H9 (cell line): ENCODE data around the gene FAM236A. TPM values are rescaled to one million over a fixed set of nuclear protein-coding genes. Genes with fewer than 3 reads are reported as not detected.
"Not testable (repeated sequence)": the region's sequence is repeated elsewhere in the genome, so short reads cannot be mapped to it uniquely, and the experiment has no call there.

Experiments
- DNase-seq: peaks from one replicate; pipeline ENCODE4 v3.0.0-alpha.2; 2017
- H2AFZ ChIP-seq: one replicate; pipeline ENCODE4 v1.6.1; 2013; ENCODE audit warnings: mild to moderate bottlenecking, low read length, control low read depth, moderate library complexity
- H2AK5ac ChIP-seq: 2 replicates; pipeline ENCODE4 v1.6.1; 2013; ENCODE audit warnings: low read length, control low read depth, mixed read lengths; ENCODE audit not compliant: insufficient read length
- H2BK120ac ChIP-seq: one replicate; pipeline ENCODE4 v1.6.1; 2013; ENCODE audit warnings: low read depth, mild to moderate bottlenecking, low read length, control low read depth, inconsistent platforms; ENCODE audit not compliant: poor library complexity, severe bottlenecking
- H2BK12ac ChIP-seq: 2 replicates; pipeline ENCODE4 v1.6.1; 2013; ENCODE audit warnings: low read length, control low read depth, mixed read lengths, low read depth; ENCODE audit not compliant: insufficient read length
- H2BK15ac ChIP-seq: 2 replicates; pipeline ENCODE4 v1.6.1; 2013; ENCODE audit warnings: low read depth, low read length, control low read depth
- H2BK20ac ChIP-seq: one replicate; pipeline ENCODE4 v1.6.1; 2013; ENCODE audit warnings: low read depth, mild to moderate bottlenecking, low read length, control low read depth, inconsistent platforms; ENCODE audit not compliant: poor library complexity, severe bottlenecking
- H2BK5ac ChIP-seq: 2 replicates; pipeline ENCODE4 v1.6.1; 2013; ENCODE audit warnings: low read length, control low read depth, mixed read lengths; ENCODE audit not compliant: insufficient read length
- H3K14ac ChIP-seq: 2 replicates; pipeline ENCODE4 v1.6.1; 2013; ENCODE audit warnings: low read length, control low read depth; ENCODE audit not compliant: insufficient read depth
- H3K18ac ChIP-seq: 2 replicates; pipeline ENCODE4 v1.6.1; 2013; ENCODE audit warnings: low read depth, mild to moderate bottlenecking, mixed read lengths, low read length, control low read depth; ENCODE audit not compliant: insufficient read length
- H3K23ac ChIP-seq: 2 replicates; pipeline ENCODE4 v1.6.1; 2013; ENCODE audit warnings: low read length, control low read depth, mixed read lengths, low read depth; ENCODE audit not compliant: insufficient read length
- H3K23me2 ChIP-seq: 2 replicates; pipeline ENCODE4 v1.6.1; 2013; ENCODE audit warnings: low read depth, mild to moderate bottlenecking, mixed read lengths, low read length, control low read depth; ENCODE audit not compliant: insufficient read length, poor library complexity, severe bottlenecking
- H3K27ac ChIP-seq: 2 replicates; pipeline ENCODE4 v1.5.1; 2013; ENCODE audit warnings: low read length, control low read depth, mixed read lengths, low read depth; ENCODE audit not compliant: insufficient read length
- H3K27me3 ChIP-seq: 2 replicates; pipeline ENCODE4 v1.6.1; 2013; ENCODE audit warnings: low read length, control low read depth, inconsistent platforms; ENCODE audit not compliant: insufficient read depth
- H3K4ac ChIP-seq: 2 replicates; pipeline ENCODE4 v1.6.1; 2013; ENCODE audit warnings: low read depth, mild to moderate bottlenecking, control low read depth, inconsistent platforms, low read length, moderate library complexity
- H3K4me1 ChIP-seq: 2 replicates; pipeline ENCODE4 v1.6.1; 2013; ENCODE audit warnings: low read length, control low read depth, inconsistent platforms; ENCODE audit not compliant: insufficient read depth
- H3K4me2 ChIP-seq: 2 replicates; pipeline ENCODE4 v1.6.1; 2013; ENCODE audit warnings: low read length, control low read depth, mixed read lengths; ENCODE audit not compliant: insufficient read length, insufficient read depth
- H3K56ac ChIP-seq: 2 replicates; pipeline ENCODE4 v1.6.1; 2013; ENCODE audit warnings: low read depth, mild to moderate bottlenecking, mixed read lengths, low read length, control low read depth; ENCODE audit not compliant: insufficient read length
- H3K79me1 ChIP-seq: 2 replicates; pipeline ENCODE4 v1.6.1; 2013; ENCODE audit warnings: low read depth, mild to moderate bottlenecking, moderate library complexity, low read length, control low read depth, inconsistent platforms; ENCODE audit not compliant: insufficient read depth, poor library complexity, severe bottlenecking
- H3K79me2 ChIP-seq: 2 replicates; pipeline ENCODE4 v1.6.1; 2013; ENCODE audit warnings: low read length, control low read depth, inconsistent platforms; ENCODE audit not compliant: insufficient read depth
- H3K9ac ChIP-seq: 2 replicates; pipeline ENCODE4 v1.6.1; 2013; ENCODE audit warnings: low read length, control low read depth, mixed read lengths; ENCODE audit not compliant: insufficient read length; ENCODE audit errors: extremely low read depth
- H3K9me3 ChIP-seq: one replicate; pipeline ENCODE4 v1.6.1; 2013; ENCODE audit warnings: low read depth, low read length, inconsistent platforms; ENCODE audit not compliant: control insufficient read depth
- H3T11ph ChIP-seq: one replicate; pipeline ENCODE4 v1.6.1; 2013; ENCODE audit warnings: mild to moderate bottlenecking, low read length, control low read depth, inconsistent platforms
- H4K20me1 ChIP-seq: one replicate; pipeline ENCODE4 v1.6.1; 2013; ENCODE audit not compliant: control insufficient read depth, insufficient read length, insufficient read depth
- H4K5ac ChIP-seq: 2 replicates; pipeline ENCODE4 v1.6.1; 2013; ENCODE audit warnings: low read depth, mild to moderate bottlenecking, mixed read lengths, low read length, control low read depth; ENCODE audit not compliant: insufficient read length
- H4K8ac ChIP-seq: replicated peaks from 2 replicates; pipeline ENCODE4 v1.6.1; 2013; ENCODE audit warnings: low read length, control low read depth, mixed read lengths, low read depth; ENCODE audit not compliant: insufficient read length
- H4K91ac ChIP-seq: 2 replicates; pipeline ENCODE4 v1.6.1; 2013; ENCODE audit warnings: low read depth, mild to moderate bottlenecking, moderate library complexity, mixed read lengths, low read length, control low read depth; ENCODE audit not compliant: insufficient read length
- H3K27ac Mint-ChIP-seq, 3 experiments: 2 replicates in 2 of 3; 3 replicates in 1 of 3; pipeline ENCODE4 v1.8.0; 2020 to 2021; ENCODE audit warnings: mixed read lengths in 3 of 3, mild to moderate bottlenecking in 1 of 3, moderate library complexity in 1 of 3
- H3K27me3 Mint-ChIP-seq: 2 replicates; pipeline ENCODE4 v1.8.0; 2021; ENCODE audit warnings: low read depth, mild to moderate bottlenecking, moderate library complexity, mixed read lengths
- H3K36me3 Mint-ChIP-seq, 3 experiments: 2 replicates in 2 of 3; 3 replicates in 1 of 3; pipeline ENCODE4 v1.8.0; 2020 to 2021; ENCODE audit warnings: low read depth in 3 of 3, mixed read lengths in 3 of 3; ENCODE audit not compliant: insufficient read depth in 1 of 3
- H3K4me1 Mint-ChIP-seq, 2 experiments: 2 replicates each; pipeline ENCODE4 v1.8.0; 2020; ENCODE audit warnings: mixed read lengths in 2 of 2
- H3K4me3 Mint-ChIP-seq, 2 experiments: 2 replicates in 1 of 2; 3 replicates in 1 of 2; pipeline ENCODE4 v1.8.0; 2020 to 2021; ENCODE audit warnings: mild to moderate bottlenecking in 2 of 2, mixed read lengths in 2 of 2, moderate library complexity in 1 of 2
- H3K9me3 Mint-ChIP-seq, 2 experiments: 2 replicates in 1 of 2; 3 replicates in 1 of 2; pipeline ENCODE4 v1.8.0; 2020; ENCODE audit warnings: mild to moderate bottlenecking in 2 of 2, mixed read lengths in 2 of 2, moderate library complexity in 1 of 2
- WGBS: extraction: QIAGEN DNeasy Blood & Tissue Kit; methylation state at CpG from one replicate; pipeline ENCODE4 v1.1.7; 2013; ENCODE audit warnings: missing lambda C conversion rate, low lambda C conversion rate, mixed read lengths; ENCODE audit not compliant: insufficient read length; ENCODE audit errors: extremely low coverage; 5-methylcytosine and 5-hydroxymethylcytosine counted together
- total RNA-seq: library from RNA; stranded (reverse); gene quantifications from 2 replicates; pipeline ENCODE4 v1.2.1, GENCODE V29; 2021

Gene FAM236A
- total RNA-seq, 1 experiment from 2014 or later = not detected

DNA sequence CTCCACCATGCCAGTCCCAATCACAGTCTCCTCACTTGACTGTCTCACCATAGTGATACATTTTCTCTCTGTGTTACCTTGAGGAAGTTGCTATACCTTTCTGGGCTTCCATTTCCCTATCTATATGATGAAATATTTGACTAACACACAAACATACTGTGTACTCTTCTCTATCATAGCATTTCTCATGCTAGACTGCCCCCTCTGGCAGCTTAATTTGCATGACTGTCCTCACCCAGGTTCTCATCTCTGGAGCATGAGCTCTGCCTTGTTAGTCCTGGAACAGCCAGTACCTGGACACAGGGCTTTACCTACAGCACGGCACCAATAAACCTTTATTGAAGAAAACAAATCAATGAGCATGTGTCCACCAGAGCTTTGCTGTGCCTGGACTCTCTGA, 5.7 kb upstream of the FAM236A start:
- H3T11ph ChIP-seq, H4K20me1 ChIP-seq, H3K4me1 ChIP-seq, H3K23me2 ChIP-seq, H3K4me3 Mint-ChIP-seq, H3K79me2 ChIP-seq, H3K4me2 ChIP-seq, H3K27ac ChIP-seq, H3K18ac ChIP-seq, H3K27ac Mint-ChIP-seq, H3K4ac ChIP-seq, H3K27me3 ChIP-seq, DNase-seq, H4K91ac ChIP-seq, H4K5ac ChIP-seq, H3K14ac ChIP-seq, H2AFZ ChIP-seq, H2BK12ac ChIP-seq, H3K4me1 Mint-ChIP-seq, H3K27me3 Mint-ChIP-seq, H3K56ac ChIP-seq, H4K8ac ChIP-seq, H2BK120ac ChIP-seq, H3K9ac ChIP-seq, H3K36me3 Mint-ChIP-seq, H3K23ac ChIP-seq, H3K79me1 ChIP-seq, H2BK15ac ChIP-seq, H2BK20ac ChIP-seq, H2AK5ac ChIP-seq, H3K9me3 ChIP-seq, H2BK5ac ChIP-seq, H3K9me3 Mint-ChIP-seq: not testable (repeated sequence)
- no CpG with 5 or more reads among the region's 1 CpG for WGBS

DNA sequence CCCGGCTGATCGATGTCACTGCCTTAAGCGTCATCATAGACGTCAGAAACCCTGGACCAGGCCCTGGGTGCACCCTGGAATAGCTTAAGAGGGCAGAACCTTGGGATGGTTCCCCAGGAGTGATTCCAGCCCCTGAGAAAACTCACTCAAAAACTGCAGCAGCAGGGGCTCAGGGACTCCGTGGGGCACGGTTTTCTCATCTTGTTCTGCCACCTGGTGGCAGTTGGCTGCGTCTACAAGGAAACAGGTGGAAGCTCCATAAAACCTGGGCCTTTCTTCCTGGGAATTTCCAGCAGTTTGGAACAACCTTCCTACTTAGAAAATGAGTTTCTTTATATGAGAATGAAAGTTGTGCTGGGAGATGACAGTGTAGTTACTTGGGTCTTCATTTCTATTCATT, 1.6 kb upstream of the FAM236A start:
- not testable (repeated sequence) for H3K9me3 Mint-ChIP-seq, H3K23me2 ChIP-seq, H3K27me3 ChIP-seq, H3K79me1 ChIP-seq, H3K4ac ChIP-seq, H2AK5ac ChIP-seq, H3K79me2 ChIP-seq, H3T11ph ChIP-seq, H3K18ac ChIP-seq, H3K4me1 ChIP-seq, H3K4me2 ChIP-seq, H2BK120ac ChIP-seq, H3K4me3 Mint-ChIP-seq, H3K27me3 Mint-ChIP-seq, H3K4me1 Mint-ChIP-seq, H4K8ac ChIP-seq, H2AFZ ChIP-seq, H2BK20ac ChIP-seq, H4K5ac ChIP-seq, H2BK12ac ChIP-seq, H4K91ac ChIP-seq, H2BK5ac ChIP-seq, DNase-seq, H3K9me3 ChIP-seq, H3K27ac Mint-ChIP-seq, H3K14ac ChIP-seq, H3K27ac ChIP-seq, H3K56ac ChIP-seq, H2BK15ac ChIP-seq, H3K23ac ChIP-seq, H4K20me1 ChIP-seq, H3K9ac ChIP-seq, H3K36me3 Mint-ChIP-seq
- no CpG with 5 or more reads among the region's 7 CpGs for WGBS
